HL-60 (cell line): ENCODE results near the gene TET3.

ENCODE experiments used
- DNase-seq, 2 experiments: peaks; one replicate each; pipeline ENCODE4 v3.0.0-alpha.2; 2010 to 2020; ENCODE audit warnings: low read depth in 1 of 2, low spot score in 1 of 2
- H3K27ac ChIP-seq: fragments of 250-450 bp; sonication (Bioruptor Pico); replicated peaks from 2 replicates; pipeline ENCODE4 v1.5.1; 2020; ENCODE audit warnings: mild to moderate bottlenecking, moderate library complexity
- H3K27me3 ChIP-seq: fragments of 250-450 bp; sonication (Bioruptor Pico); 2 replicates; pipeline ENCODE4 v1.5.1; 2021; ENCODE audit warnings: mild to moderate bottlenecking, moderate library complexity; ENCODE audit not compliant: insufficient read depth, poor library complexity, severe bottlenecking
- H3K4me3 ChIP-seq: replicated peaks from 2 replicates; pipeline ENCODE4 v1.5.1; 2011; ENCODE audit warnings: mild to moderate bottlenecking, control low read depth, low read length; ENCODE audit not compliant: insufficient read depth
- CTCF ChIP-seq: IDR thresholded peaks from one replicate; pipeline ENCODE4 v1.5.1; 2011; ENCODE audit warnings: low read length, control low read depth, inconsistent platforms; ENCODE audit not compliant: insufficient read depth
- GABPA ChIP-seq: IDR thresholded peaks from 2 replicates; pipeline ENCODE4 v1.6.1; 2012; ENCODE audit warnings: low read depth
- POLR2AphosphoS5 ChIP-seq: IDR thresholded peaks from 2 replicates; pipeline ENCODE4 v1.6.1; 2012; ENCODE audit warnings: low read depth
- REST ChIP-seq: IDR thresholded peaks from 2 replicates; pipeline ENCODE4 v1.6.1; 2012; ENCODE audit warnings: low read depth; ENCODE audit not compliant: insufficient replicate concordance
- SPI1 ChIP-seq: IDR thresholded peaks from 2 replicates; pipeline ENCODE4 v1.6.1; 2012; ENCODE audit warnings: low read depth, mild to moderate bottlenecking, borderline replicate concordance

Gene TET3

GRCh38 chr2:73956218-73956865 is 28.4 kb upstream of the TET3 start:
- Histone ChIP-seq H3K4me3 (no peak overlapping the region), H3K27ac (no peak overlapping the region), H3K27me3 (no peaks in the 10 kb centered on the region)
- TF ChIP-seq SPI1 = no peak
- no peak for TF ChIP-seq CTCF
- TF ChIP-seq POLR2AphosphoS5 = no peak
- TF ChIP-seq REST = no peak
- no peak for TF ChIP-seq GABPA
- no peak for DNase-seq

GRCh38 chr2:73961274-73961673 is 23.4 kb upstream of the TET3 start:
- Histone ChIP-seq H3K27me3 (no peaks in the 10 kb centered on the region), H3K27ac (no peak overlapping the region), H3K4me3 (no peak overlapping the region)
- DNase-seq = no peak
- TF ChIP-seq GABPA = no peak
- TF ChIP-seq CTCF = no peak
- no peak for TF ChIP-seq SPI1
- TF ChIP-seq POLR2AphosphoS5 = no peak
- TF ChIP-seq REST = no peak

- Histone ChIP-seq H3K4me3 (no peak overlapping the region), H3K27ac (no peak overlapping the region), H3K27me3 (no peaks in the 10 kb centered on the region)
- DNase-seq = no peak
- TF ChIP-seq GABPA = no peak
- no peak for TF ChIP-seq SPI1
- no peak for TF ChIP-seq REST
- TF ChIP-seq POLR2AphosphoS5 = no peak
- TF ChIP-seq CTCF = no peak
These were observed 22.7 kb upstream of the TET3 start for GRCh38 chr2:73961823-73962615.
